Measurements from ENCODE around the gene CCDC27. TPM values are rescaled to one million over a fixed set of nuclear protein-coding genes. Genes with fewer than 3 reads are reported as not detected.

Gene CCDC27
- total and polyA plus RNA-seq, 2 of the 13 experiments (the other 11 are each of a cell fraction or from before 2014, with no cell fraction given) = not detected

- TF ChIP-seq PBX3 (CRISPR knock-in tag; IDR thresholded peaks at IDR 0.05; ENCODE audit: borderline replicate concordance) = no peak
- peak; percentile 78 for TF ChIP-seq ARID4A (CRISPR knock-in tag; IDR thresholded peaks at IDR 0.05; ENCODE audit: borderline replicate concordance)
- TF ChIP-seq THRA (CRISPR knock-in tag; IDR thresholded peaks at IDR 0.05; ENCODE audit: borderline replicate concordance) = 0 out of 2 replicates have a peak, but pooled peaks have one; percentile 46
- no peak for TF ChIP-seq THAP7 (CRISPR knock-in tag; IDR thresholded peaks at IDR 0.05)
- no peak for TF ChIP-seq HDAC6 (IDR thresholded peaks at IDR 0.05; ENCODE audit: low read depth, low read length)
- 0 out of 2 replicates have a peak, but pooled peaks have one; percentile 12 for TF ChIP-seq RARA (CRISPR knock-in tag; IDR thresholded peaks at IDR 0.05)
- TF ChIP-seq ZHX2 (IDR thresholded peaks at IDR 0.05; ENCODE audit: low read depth) = no peak
- TF ChIP-seq ZHX2 (CRISPR knock-in tag; IDR thresholded peaks at IDR 0.05; ENCODE audit: borderline replicate concordance) = no peak
- TF ChIP-seq GRHL1 (CRISPR knock-in tag; conservative IDR thresholded peaks at IDR 0.05) = no peak
- TF ChIP-seq SIX1 (CRISPR knock-in tag; IDR thresholded peaks at IDR 0.05; ENCODE audit: borderline replicate concordance) = no peak
- no peak for TF ChIP-seq ZNF780A (CRISPR knock-in tag; IDR thresholded peaks at IDR 0.05)
Measured at GRCh38 chr1:3717715-3718601, 34.3 kb upstream of the CCDC27 start (continued).
